Uterus (tissue), 4 donors: Measurements from ENCODE around the gene SNX3. TPM values are rescaled to one million over a fixed set of nuclear protein-coding genes. Genes with fewer than 3 reads are reported as not detected.

Experiments
- DNase-seq, 2 donors: peaks; one replicate each; pipeline ENCODE4 v3.0.0-alpha.2; 2019 to 2020
- H3K27ac ChIP-seq, 2 donors: fragments of 200-600 bp; sonication (generic); 1 replicate in 1 of 2; 2 replicates in 1 of 2; pipeline ENCODE4 v1.5.1; 2016 to 2018
- H3K27me3 ChIP-seq, 2 donors: fragments of 200-600 bp; sonication (generic); one replicate each; pipeline ENCODE4 v1.5.1; 2018 to 2019; ENCODE audit warnings: control low read depth in 1 of 2
- H3K36me3 ChIP-seq, 2 donors: fragments of 200-600 bp; sonication (generic); one replicate each; pipeline ENCODE4 v1.5.1; 2019; ENCODE audit warnings: control low read depth in 1 of 2
- H3K4me1 ChIP-seq, 2 donors: fragments of 200-600 bp; sonication (generic); one replicate each; pipeline ENCODE4 v1.5.1; 2018 to 2019; ENCODE audit warnings: control low read depth in 1 of 2
- H3K4me3 ChIP-seq, 2 donors: fragments of 200-600 bp; sonication (generic); 1 replicate in 1 of 2; 2 replicates in 1 of 2; pipeline ENCODE4 v1.5.1; 2018 to 2019; ENCODE audit warnings: mild to moderate bottlenecking in 1 of 2
- H3K9me3 ChIP-seq, 2 donors: fragments of 200-600 bp; sonication (generic); one replicate each; pipeline ENCODE4 v1.5.1; 2019; ENCODE audit warnings: control low read depth in 1 of 2
- POLR2A ChIP-seq, 2 donors: fragments of 450-650 bp; IDR thresholded peaks; one replicate each; pipeline ENCODE4 v1.6.1; 2016; ENCODE audit warnings: antibody characterized with exemption in 2 of 2, mild to moderate bottlenecking in 1 of 2, moderate library complexity in 1 of 2
- intact Hi-C: fragments of 100-400 bp; cut with DNase I; formaldehyde crosslinking; loops from one replicate; pipeline ENCODE4 v1.15.1; 2023; ENCODE audit warnings: low total_unique reads
- total RNA-seq, 4 donors: library from RNA; depleted of rRNA in 3 of 4; stranded (reverse); fragments of >200 nt in 3 of 4; gene quantifications; one replicate each; pipeline versions ENCODE4 v1.1.0 to v1.2.4, GENCODE V29; 2014 to 2023
- TF ChIP-seq, protein P1 (sequence below), 4 experiments: fragments of 200-600 bp in 2 of 4; fragments of 450-650 bp in 2 of 4; sonication (generic) in 2 of 4; IDR thresholded peaks; one replicate each; pipeline ENCODE4 v1.5.1; 2016 to 2019; ENCODE audit warnings: antibody characterized with exemption in 4 of 4, mild to moderate bottlenecking in 2 of 4, moderate library complexity in 1 of 4
- donor health status: DM: yes; HTN: yes; CAD: no.

Gene SNX3
- total RNA-seq, 4 donors from 2014 or later: 94.3 to 215 (median 160) TPM

DNA sequence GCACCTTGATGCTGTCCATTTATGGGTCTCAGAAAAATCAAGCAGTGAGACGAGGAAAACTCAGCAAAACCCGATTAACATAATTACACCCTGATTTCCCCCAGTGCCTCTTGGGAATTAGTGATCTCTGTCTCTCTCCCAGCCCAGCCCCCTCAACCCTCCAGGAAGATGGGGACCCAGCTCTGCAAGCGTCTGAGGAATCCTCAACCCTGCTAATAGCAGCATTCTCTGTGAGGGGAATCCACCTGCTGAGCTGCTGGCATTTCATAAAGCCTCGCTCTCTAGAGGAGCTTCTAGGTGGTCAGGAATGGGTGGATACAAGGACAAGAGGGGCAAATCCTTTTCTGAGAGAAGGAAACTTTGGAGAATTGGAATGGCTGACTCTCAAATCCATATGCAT lies 81.1 kb downstream of the SNX3 start:
- no peak overlapping the region for H3K27ac ChIP-seq
- no peak for DNase-seq
- no peak overlapping the region for H3K4me3 ChIP-seq
- peaks cover 8 to 31% of the 10 kb centered on the region in 2 donors for H3K27me3 ChIP-seq
- H3K36me3 ChIP-seq: no peaks in the 10 kb centered on the region
- intact Hi-C loops: no loop called here
- TF ChIP-seq POLR2A (IDR thresholded peaks at IDR 0.05): no peak
- TF ChIP-seq, protein P1, sequence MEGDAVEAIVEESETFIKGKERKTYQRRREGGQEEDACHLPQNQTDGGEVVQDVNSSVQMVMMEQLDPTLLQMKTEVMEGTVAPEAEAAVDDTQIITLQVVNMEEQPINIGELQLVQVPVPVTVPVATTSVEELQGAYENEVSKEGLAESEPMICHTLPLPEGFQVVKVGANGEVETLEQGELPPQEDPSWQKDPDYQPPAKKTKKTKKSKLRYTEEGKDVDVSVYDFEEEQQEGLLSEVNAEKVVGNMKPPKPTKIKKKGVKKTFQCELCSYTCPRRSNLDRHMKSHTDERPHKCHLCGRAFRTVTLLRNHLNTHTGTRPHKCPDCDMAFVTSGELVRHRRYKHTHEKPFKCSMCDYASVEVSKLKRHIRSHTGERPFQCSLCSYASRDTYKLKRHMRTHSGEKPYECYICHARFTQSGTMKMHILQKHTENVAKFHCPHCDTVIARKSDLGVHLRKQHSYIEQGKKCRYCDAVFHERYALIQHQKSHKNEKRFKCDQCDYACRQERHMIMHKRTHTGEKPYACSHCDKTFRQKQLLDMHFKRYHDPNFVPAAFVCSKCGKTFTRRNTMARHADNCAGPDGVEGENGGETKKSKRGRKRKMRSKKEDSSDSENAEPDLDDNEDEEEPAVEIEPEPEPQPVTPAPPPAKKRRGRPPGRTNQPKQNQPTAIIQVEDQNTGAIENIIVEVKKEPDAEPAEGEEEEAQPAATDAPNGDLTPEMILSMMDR (IDR thresholded peaks at IDR 0.05): no peak
- H3K9me3 ChIP-seq: no peaks in the 10 kb centered on the region
- peaks cover 0 to 8% of the 10 kb centered on the region in 2 donors for H3K4me1 ChIP-seq

DNA sequence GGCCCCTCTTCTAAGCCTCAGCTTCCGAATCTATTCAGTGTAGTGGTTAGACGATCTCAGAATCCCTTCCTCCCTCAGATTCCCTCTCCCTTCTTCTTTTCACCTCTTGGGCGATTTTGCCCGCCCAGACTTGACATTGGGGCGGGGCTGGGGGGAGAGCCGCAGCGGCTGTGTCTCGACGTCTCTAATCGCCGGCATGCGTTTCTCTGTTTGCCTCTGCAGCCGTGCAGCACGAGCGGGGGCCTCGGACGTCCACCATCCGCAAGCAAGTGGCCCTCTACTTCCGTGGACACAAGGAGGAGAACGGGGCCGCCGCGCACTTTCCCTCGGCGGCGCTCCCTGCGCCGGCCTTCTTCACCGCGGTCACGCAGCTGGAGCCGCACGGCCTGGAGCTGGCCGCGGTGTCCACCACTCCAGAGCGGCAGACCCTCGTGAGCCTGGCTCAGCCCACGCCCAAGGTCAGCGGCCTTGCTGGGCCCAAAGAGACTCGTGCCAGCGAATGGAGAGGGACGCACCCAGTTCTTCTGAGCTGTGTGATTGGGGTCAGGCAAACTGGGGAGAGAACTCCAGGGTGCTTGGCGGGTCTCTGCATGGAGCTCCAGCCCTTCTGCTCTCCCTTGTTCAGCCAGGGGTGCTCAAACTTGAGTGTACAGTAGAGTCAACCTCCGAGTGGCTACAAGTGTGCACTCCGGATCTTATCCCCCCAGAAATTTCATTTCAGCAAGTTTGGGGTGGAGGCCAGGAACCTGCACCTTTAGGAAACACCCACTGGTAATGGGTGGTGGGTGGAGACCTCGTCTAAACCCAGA lies 84.4 kb downstream of the SNX3 start:
- Histone ChIP-seq H3K4me3 (no peak overlapping the region), H3K27ac (no peak overlapping the region), H3K36me3 (no peaks in the 10 kb centered on the region), H3K9me3 (no peaks in the 10 kb centered on the region), H3K4me1 (peaks cover 0 to 8% of the 10 kb centered on the region in 2 donors), H3K27me3 (peaks cover 8 to 48% of the 10 kb centered on the region in 2 donors)
- no peak for DNase-seq
- intact Hi-C loops: no loop called here
- TF ChIP-seq POLR2A (IDR thresholded peaks at IDR 0.05): no peak
- TF ChIP-seq, protein P1 (IDR thresholded peaks at IDR 0.05): no peak

DNA sequence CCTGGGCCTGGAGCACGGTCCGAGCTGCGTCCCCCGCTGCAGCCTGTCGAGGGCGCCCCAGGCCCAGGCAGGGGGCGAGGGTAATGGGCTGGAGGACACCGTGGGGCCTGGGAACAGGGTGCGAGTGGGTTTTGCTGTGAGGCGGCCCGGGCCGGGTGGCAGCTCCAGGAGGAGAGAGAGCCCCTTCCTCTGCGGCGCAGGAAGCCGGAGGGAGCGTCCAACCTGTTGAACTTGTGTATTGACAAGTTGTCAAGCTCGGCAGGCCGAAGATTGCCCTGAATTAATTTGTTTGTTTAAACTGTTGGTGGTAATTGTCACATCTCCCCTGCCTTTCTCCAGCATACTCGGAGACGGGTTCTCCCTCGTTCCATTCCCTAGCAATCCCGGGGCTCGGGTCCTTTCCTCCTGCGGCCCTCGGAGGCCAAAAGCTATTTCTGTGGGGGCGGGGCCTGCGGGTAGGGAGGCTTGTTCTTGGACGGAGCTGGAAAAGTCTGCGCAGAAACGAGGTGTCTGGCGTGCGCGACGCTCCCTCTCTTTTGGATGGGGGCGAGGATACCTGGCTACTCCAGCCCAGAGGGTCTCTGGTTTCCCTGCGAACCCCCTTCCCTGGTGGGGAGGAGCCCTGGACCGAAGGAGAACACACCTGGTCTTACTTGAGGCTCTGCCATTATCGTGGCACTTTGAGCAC lies 85.1 kb downstream of the SNX3 start:
- H3K27me3 ChIP-seq: peaks cover 8 to 51% of the 10 kb centered on the region in 2 donors
- H3K36me3 ChIP-seq: no peaks in the 10 kb centered on the region
- H3K4me1 ChIP-seq: peaks cover 0 to 8% of the 10 kb centered on the region in 2 donors
- no peak for DNase-seq
- H3K27ac ChIP-seq: no peak overlapping the region
- H3K9me3 ChIP-seq: no peaks in the 10 kb centered on the region
- no peak overlapping the region for H3K4me3 ChIP-seq
- no peak for TF ChIP-seq POLR2A (IDR thresholded peaks at IDR 0.05)
- TF ChIP-seq, protein P1 (IDR thresholded peaks at IDR 0.05): no peak
- intact Hi-C loops: no loop called here

DNA sequence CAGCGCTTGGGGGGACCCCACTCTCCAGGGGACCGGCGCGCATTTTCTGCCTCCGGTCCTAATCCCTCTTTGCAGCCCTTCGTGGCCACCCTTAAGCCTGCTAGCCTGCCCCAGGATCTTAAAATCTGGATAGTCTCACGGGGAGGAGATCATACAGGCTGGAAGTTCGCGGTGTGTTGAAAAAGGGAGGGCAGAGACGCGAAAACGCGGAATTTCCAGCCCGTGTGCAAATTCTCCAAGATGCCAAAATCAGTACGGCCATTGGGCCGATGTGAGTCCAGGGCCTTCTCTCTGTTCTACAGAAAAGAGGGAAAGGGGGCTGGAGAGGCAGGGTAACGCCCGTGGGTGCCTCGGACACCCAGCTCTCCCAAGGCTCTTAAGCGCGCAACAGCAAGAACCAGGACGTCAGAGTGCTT lies 85.7 kb downstream of the SNX3 start:
- H3K4me3 ChIP-seq: no peak overlapping the region

More for the DNA sequence above, 85.7 kb downstream of the SNX3 start:
- Histone ChIP-seq H3K36me3 (no peaks in the 10 kb centered on the region), H3K27ac (no peak overlapping the region), H3K27me3 (peaks cover 8 to 55% of the 10 kb centered on the region in 2 donors), H3K9me3 (no peaks in the 10 kb centered on the region), H3K4me1 (peaks cover 0 to 8% of the 10 kb centered on the region in 2 donors)
- intact Hi-C loops: no loop called here
- no peak for DNase-seq
- TF ChIP-seq POLR2A (IDR thresholded peaks at IDR 0.05): no peak
- TF ChIP-seq, protein P1 (IDR thresholded peaks at IDR 0.05): no peak
